HFFc6 (cell line): ENCODE data around the gene SLC46A1. TPM values are rescaled to one million over a fixed set of nuclear protein-coding genes. Genes with fewer than 3 reads are reported as not detected.
A peak's percentile ranks its signal among the peaks of the same experiment; 100 is the strongest.
"Not testable (repeated sequence)": the region's sequence is repeated elsewhere in the genome, so short reads cannot be mapped to it uniquely, and the experiment has no call there.

Experiments
- DNase-seq: peaks from one replicate; pipeline ENCODE4 v3.0.0-alpha.2; 2018
- H3K27ac Mint-ChIP-seq: 2 replicates; pipeline ENCODE4 v1.8.0; 2020; ENCODE audit warnings: mild to moderate bottlenecking, mixed read lengths
- H3K27me3 Mint-ChIP-seq: 2 replicates; pipeline ENCODE4 v1.8.0; 2021; ENCODE audit warnings: mild to moderate bottlenecking, moderate library complexity, mixed read lengths; ENCODE audit not compliant: insufficient read depth
- H3K36me3 Mint-ChIP-seq: 2 replicates; pipeline ENCODE4 v1.8.0; 2021; ENCODE audit warnings: low read depth, mixed read lengths
- H3K4me1 Mint-ChIP-seq: 2 replicates; pipeline ENCODE4 v1.8.0; 2020; ENCODE audit warnings: low read depth, mixed read lengths
- H3K4me3 Mint-ChIP-seq: 2 replicates; pipeline ENCODE4 v1.8.0; 2020; ENCODE audit warnings: mild to moderate bottlenecking, moderate library complexity, mixed read lengths
- H3K9me3 Mint-ChIP-seq: 2 replicates; pipeline ENCODE4 v1.8.0; 2020; ENCODE audit warnings: mild to moderate bottlenecking, mixed read lengths
- long read RNA-seq: library from polyadenylated mRNA; unstranded; transcript quantifications from one replicate; pipeline ENCODE4 v2.0.0, GENCODE V29; 2019
- total RNA-seq, 6 experiments: library from RNA; stranded (reverse); fragmentation: NEBNext Ultra II Directional; extraction: Animal tissue kit (Norgen Biotek cat#: 25700); gene quantifications; 2 replicates in 1 of 6; 3 replicates in 5 of 6; pipeline ENCODE4 v1.2.3, GENCODE V29; 2021
- TF ChIP-seq, protein P1 (sequence below): fragments of 200-600 bp; sonication (generic); IDR thresholded peaks from 2 replicates; pipeline ENCODE4 v1.5.0; 2021; ENCODE audit warnings: antibody characterized with exemption, mild to moderate bottlenecking

SLC46A1 gene
- 1 to 10 TPM; 4.3 to 6.7 (median 6.4) TPM for total RNA-seq
- long read RNA-seq, full-length matches to known transcripts = 10 of 12 reads
- long read RNA-seq, partial matches to known transcripts = 0 of 12 reads
- long read RNA-seq, other reads (novel, unspliced or antisense) = 2 of 12 reads

DNA sequence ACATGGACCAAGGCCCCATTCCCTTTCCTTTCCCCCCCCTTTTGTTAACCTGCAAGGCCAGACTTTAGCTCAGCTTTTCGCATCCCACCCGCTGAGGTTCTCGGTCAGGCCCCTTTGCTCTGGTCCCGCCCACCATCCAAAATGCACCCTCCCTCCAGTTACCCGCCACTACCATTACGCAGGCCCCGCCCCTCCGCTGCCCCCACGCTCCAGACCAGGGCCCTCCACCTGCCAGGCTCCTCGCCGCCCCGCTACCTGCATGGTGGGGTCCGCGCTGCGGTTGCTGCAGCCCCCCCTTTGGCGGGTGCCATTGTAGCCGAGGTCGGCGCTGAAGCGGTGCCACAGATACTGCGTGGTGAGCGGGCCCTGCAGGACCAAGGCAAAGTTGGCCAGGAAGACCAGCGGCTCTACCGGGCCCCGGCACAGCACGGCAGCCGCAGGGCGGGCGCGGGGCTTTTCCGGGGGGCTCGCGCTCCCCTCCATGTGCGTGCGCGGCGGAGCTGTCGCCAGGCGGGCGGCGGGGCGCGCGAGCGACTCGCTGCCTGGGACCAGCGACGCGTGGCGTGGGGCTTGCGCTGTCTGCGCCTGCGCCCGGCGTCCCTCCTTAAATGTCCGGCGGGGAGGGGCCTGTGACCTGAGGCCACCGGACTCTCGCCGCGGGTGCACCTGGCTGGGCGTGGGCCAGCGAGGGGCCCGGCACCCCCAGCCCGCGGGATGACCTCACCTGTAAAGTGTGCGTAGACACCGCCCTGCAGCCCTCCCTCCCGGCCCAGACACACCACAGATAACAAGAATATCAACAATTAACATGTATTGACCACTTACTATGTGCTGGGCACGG lies at the start of gene SLC46A1:
Gene SLC46A1, minus strand, starts transcription at position 581 of the 841 bp plus-strand sequence. Its CDS starts 98 bp downstream, at position 483.
- Mint-ChIP-seq H3K36me3 (peaks cover 4% of the 10 kb centered on the region; the same call in 1 of the 2 replicates), H3K4me1 (no peaks in the 10 kb centered on the region), H3K27me3 (peaks cover 29% of the 10 kb centered on the region), H3K4me3 (peak within 1 kb of the TSS; percentile 86), H3K9me3 (no peaks in the 10 kb centered on the region), H3K27ac (no peak within 1 kb of the TSS)
- no peak for DNase-seq
- TF ChIP-seq, protein P1, sequence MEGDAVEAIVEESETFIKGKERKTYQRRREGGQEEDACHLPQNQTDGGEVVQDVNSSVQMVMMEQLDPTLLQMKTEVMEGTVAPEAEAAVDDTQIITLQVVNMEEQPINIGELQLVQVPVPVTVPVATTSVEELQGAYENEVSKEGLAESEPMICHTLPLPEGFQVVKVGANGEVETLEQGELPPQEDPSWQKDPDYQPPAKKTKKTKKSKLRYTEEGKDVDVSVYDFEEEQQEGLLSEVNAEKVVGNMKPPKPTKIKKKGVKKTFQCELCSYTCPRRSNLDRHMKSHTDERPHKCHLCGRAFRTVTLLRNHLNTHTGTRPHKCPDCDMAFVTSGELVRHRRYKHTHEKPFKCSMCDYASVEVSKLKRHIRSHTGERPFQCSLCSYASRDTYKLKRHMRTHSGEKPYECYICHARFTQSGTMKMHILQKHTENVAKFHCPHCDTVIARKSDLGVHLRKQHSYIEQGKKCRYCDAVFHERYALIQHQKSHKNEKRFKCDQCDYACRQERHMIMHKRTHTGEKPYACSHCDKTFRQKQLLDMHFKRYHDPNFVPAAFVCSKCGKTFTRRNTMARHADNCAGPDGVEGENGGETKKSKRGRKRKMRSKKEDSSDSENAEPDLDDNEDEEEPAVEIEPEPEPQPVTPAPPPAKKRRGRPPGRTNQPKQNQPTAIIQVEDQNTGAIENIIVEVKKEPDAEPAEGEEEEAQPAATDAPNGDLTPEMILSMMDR = no peak

DNA sequence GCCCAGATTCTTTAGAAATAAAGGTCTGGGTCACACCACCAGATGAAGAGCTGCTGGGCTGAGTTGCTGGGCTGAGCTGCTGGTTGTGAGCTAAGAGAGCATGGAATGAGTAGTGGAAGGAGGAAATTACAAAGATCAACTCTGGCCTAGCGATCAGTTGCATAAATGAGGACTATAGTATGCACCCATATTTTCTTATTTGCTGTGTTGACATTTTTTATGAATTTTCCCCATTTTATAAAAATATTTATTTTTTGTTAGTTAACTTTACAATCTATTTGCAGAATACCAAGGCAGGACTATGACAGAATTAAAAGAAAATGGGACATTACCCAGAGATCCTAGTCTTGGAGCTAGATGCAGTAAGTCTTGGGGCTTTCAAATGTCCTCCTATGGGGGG lies 43.8 kb upstream of the SLC46A1 start:
- TF ChIP-seq, protein P1 = no peak

DNA sequence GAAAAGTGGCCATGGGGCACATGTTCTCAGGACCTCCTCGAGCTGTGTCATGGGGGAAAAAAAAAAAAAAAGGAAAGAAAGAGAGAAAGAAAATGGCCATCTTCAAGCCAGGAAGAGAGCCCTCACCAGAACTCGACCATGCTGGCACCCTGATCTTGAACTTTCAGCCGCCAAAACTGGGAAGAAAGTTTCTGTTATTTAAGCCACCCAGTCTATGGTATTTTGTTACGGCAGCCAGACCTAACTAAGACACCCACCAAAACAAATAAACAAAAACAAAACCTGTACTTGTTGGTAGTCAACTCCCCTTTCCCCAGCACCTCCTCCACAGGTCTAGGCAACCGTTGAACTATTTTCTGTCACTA lies 41.4 kb upstream of the SLC46A1 start:
- no peak overlapping the region for H3K4me3 Mint-ChIP-seq
- no peaks in the 10 kb centered on the region for H3K9me3 Mint-ChIP-seq
- no peak overlapping the region for H3K27ac Mint-ChIP-seq

More for the DNA sequence above, 43.8 kb upstream of the SLC46A1 start:
- H3K4me3 Mint-ChIP-seq = no peak overlapping the region
- H3K27ac Mint-ChIP-seq = no peak overlapping the region
- H3K27me3 Mint-ChIP-seq = peaks cover 16% of the 10 kb centered on the region
- no peak for DNase-seq
- H3K9me3 Mint-ChIP-seq = no peaks in the 10 kb centered on the region
- H3K36me3 Mint-ChIP-seq = no peaks in the 10 kb centered on the region
- no peaks in the 10 kb centered on the region for H3K4me1 Mint-ChIP-seq

DNA sequence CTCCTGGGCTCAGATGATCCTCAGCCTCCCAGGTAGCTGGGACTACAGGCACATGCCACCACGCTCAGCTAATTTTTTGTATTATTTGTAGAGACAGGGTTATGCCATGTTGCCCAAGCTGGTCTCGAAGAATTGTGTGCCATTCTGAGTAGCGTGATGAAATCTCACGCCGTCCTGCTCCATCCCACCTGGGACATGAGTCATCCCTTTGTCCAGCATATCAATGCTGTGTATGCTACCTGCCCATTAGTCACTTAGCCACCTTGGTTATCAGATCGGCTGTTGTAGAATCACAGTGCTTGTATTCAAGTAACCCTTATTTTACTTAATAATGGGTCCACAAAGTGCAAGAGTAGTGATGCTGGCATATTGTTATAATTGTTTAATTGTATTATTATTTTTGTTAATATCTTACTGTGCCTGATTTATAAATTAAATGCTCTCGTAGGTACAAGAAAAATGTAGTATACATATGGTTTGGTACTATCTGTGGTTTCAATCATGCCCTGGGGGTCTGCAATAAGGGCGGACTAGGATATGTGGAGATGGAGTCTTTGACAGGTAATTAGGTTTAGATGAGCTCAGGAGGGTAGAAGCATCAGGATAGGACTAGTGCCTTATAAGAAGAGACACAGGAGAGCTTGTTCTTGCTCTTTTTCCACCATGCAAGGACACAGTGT lies 40.8 kb upstream of the SLC46A1 start:
- TF ChIP-seq, protein P1 = no peak
- H3K9me3 Mint-ChIP-seq = no peaks in the 10 kb centered on the region
- H3K36me3 Mint-ChIP-seq = no peaks in the 10 kb centered on the region
- no peak overlapping the region for H3K4me3 Mint-ChIP-seq
- H3K27ac Mint-ChIP-seq = no peak overlapping the region
- H3K4me1 Mint-ChIP-seq = no peaks in the 10 kb centered on the region
- DNase-seq = no peak
- peaks cover 26% of the 10 kb centered on the region for H3K27me3 Mint-ChIP-seq

More for the DNA sequence above, 41.4 kb upstream of the SLC46A1 start:
- no peak for DNase-seq
- TF ChIP-seq, protein P1 = no peak
- Mint-ChIP-seq H3K27me3 (peaks cover 23% of the 10 kb centered on the region), H3K36me3 (no peaks in the 10 kb centered on the region), H3K4me1 (no peaks in the 10 kb centered on the region)

DNA sequence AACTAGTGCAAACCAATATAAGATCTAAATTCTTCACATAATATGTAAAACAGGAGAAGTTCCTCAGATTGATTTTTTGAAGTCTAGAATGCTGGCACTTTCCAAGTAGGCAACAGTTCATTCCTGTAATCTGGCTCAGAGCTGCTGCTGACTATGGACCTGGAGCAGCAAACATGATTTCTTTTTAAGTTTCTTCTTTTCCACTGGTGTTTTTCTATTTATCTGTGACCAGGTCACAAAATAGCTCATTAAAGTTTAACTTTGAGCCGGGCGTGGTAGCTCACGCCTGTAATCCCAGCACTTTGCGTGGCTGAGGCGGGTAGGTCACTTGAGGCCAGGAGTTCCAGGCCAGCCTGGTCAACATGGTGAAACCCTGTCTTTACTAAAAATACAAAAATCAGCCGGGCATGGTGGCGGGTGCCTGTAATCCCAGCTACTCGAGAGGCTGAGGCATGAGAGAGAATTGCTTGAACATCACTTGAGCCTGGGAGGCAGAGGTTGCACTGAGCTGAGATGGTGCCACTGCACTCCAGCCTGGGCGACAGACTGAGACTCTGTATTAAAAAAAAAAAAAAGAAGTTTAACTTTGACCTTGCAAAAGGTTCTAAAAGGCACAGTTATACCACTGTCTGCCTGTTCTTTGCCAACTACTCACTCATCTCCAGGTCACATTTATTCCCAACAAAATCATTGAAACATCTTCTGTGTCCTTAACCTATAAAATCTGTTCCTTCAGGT lies 38.1 kb upstream of the SLC46A1 start:
- H3K4me1 Mint-ChIP-seq = no peaks in the 10 kb centered on the region
- no peaks in the 10 kb centered on the region for H3K9me3 Mint-ChIP-seq
- H3K36me3 Mint-ChIP-seq = no peaks in the 10 kb centered on the region
- TF ChIP-seq, protein P1 = no peak
- H3K27me3 Mint-ChIP-seq = peaks cover 27% of the 10 kb centered on the region
- no peak for DNase-seq
- H3K27ac Mint-ChIP-seq = no peak overlapping the region
- no peak overlapping the region for H3K4me3 Mint-ChIP-seq

DNA sequence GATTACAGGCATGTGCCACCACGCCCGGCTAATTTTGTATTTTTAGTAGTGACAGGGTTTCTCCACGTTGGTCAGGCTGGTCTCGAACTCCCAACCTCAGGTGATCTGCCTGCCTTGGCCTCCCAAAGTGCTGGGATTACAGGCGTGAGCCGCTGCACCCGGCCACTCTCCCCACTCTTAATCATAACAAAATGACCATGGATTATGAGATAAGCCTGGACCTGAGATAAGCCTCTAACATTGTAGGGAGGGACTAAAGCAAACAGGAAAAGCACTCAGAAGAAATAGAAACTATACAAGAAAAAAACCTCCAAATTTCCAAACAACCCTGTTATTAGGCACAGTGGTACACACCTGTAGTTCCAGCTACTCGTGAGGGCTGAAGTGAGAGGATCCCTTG lies 28.3 kb upstream of the SLC46A1 start:
- H3K4me1 Mint-ChIP-seq, H3K27ac Mint-ChIP-seq, DNase-seq, H3K4me3 Mint-ChIP-seq, H3K9me3 Mint-ChIP-seq, H3K36me3 Mint-ChIP-seq: not testable (repeated sequence)
- peaks cover 25% of the 10 kb centered on the region for H3K27me3 Mint-ChIP-seq
